Activated effector memory CD4-positive, alpha-beta T cell treated with Interleukin-2 at 50 U/mL for 16 hours (primary cell): ENCODE data around the gene SNX20.

Source experiments
- DNase-seq: peaks from one replicate; pipeline ENCODE4 v3.0.0-alpha.2; 2020

The SNX20 gene

DNA sequence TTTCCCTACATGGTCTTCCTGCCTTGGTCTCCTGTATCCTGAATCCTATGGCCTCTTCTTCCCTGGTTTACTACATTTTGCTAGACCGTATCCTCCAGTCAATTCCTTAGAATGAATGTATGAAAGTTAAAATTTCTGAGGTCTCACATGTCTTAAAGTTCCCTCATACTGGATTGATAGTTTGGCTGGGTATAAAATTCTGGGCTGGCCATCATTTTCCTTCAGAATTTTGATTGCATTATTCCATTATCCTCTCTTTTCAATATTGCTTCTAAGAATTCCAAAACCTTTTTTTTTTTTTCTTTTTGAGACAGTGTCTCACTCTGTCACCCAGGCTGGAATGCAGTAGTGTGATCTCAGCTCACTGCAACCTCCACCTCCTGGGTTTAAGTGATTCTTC, 23.1 kb upstream of the SNX20 start:
- DNase-seq: no peak

DNA sequence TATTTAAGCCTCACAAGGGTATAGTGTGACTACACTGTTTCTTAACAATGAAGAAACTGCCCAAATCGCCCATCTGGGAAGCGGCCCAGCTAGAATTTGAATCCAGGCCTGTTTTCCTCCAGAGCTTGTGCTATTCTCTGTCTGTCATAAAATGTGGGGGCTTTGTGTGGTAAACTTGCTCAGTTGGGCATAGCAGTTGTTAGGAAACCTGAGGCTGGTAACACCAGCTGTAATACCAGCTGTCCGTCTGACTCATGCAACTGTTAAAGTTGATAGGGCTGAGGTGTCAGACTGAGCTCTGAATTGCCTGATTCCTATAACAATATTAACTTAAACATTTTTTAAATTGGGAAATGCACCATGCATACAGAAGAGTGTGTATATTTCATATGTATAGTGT, 21.6 kb upstream of the SNX20 start:
- no peak for DNase-seq

DNA sequence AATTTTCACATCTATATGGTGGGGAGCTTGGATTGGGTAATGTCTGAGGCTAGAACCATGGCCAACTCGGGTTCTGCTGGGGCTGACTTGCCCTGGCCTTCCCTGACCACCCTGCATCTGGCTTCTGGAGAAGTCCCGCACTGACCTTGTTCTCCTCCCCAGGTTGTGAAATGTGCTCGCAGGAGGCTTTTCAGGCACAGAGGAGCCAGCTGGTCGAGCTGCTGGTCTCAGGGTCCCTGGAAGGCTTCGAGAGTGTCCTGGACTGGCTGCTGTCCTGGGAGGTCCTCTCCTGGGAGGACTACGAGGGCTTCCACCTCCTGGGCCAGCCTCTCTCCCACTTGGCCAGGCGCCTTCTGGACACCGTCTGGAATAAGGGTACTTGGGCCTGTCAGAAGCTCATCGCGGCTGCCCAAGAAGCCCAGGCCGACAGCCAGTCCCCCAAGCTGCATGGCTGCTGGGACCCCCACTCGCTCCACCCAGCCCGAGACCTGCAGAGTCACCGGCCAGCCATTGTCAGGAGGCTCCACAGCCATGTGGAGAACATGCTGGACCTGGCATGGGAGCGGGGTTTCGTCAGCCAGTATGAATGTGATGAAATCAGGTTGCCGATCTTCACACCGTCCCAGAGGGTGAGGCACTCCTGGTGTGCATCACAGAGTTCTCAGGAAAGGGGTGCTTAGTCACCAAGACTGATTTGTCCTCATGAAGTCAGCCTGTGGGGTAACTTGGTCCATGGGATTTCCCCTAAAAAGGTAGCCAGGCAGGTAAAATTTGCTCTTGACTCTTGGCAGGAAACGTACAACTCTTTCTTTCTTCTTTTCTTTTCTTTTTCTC, 18.4 kb upstream of the SNX20 start:
- DNase-seq: peak; percentile 39

DNA sequence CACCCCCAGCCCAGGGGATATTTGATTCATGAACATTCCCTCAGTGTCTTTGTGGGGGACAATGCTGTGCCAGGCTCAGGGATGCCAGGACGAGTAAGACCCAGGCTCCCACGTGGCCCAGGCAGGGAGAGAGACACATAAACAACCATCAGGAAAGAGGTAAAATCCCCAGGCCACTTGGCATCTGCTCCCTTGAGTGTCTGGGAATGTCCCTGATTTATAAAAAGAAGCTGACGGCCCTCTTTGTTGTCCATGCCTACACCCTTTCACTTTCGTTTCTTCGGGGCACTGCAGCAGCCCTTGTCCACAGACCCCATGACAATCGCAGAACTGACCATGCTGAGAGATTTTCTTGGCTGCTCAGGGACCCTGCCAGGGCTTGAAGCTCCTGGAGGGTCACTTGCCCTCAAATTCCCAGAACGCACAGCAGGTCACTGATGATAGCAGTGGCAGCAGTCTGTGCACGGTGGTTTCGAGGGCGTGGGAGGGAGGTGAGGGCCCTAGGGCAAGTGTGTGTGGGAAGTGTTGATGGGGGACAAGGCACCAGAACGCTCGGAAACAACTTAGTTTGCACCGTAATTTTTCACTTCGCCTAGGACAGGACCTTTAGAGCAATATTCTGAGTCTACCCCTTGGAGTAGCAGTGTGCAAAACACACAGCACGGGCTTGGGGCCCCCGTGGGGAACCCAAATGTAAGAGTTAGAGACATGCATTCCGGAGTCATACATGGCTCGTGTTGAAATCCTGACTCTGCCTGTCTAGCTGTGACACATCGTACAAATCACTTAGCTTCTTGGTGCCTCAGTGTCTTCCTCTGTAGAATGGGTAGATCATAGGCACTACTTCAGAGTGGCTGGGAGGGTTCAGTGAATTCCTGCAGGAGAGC, 17.0 kb upstream of the SNX20 start:
- DNase-seq: no peak

DNA sequence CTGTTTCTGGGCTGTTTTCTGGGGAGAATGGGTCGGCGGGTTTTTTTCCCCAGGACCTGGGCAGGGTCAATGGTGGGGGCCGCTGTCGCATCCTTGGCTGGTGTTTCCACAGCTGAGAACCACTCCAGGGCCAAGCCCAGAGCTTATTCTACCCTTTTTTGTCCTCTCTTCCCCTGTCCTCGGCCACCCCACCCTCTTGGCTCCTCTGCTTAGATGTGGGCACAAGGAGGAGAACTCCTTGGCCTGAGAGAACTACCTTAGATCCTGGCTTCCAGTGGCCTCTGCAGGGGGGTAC, 16.3 kb upstream of the SNX20 start:
- DNase-seq: no peak

DNA sequence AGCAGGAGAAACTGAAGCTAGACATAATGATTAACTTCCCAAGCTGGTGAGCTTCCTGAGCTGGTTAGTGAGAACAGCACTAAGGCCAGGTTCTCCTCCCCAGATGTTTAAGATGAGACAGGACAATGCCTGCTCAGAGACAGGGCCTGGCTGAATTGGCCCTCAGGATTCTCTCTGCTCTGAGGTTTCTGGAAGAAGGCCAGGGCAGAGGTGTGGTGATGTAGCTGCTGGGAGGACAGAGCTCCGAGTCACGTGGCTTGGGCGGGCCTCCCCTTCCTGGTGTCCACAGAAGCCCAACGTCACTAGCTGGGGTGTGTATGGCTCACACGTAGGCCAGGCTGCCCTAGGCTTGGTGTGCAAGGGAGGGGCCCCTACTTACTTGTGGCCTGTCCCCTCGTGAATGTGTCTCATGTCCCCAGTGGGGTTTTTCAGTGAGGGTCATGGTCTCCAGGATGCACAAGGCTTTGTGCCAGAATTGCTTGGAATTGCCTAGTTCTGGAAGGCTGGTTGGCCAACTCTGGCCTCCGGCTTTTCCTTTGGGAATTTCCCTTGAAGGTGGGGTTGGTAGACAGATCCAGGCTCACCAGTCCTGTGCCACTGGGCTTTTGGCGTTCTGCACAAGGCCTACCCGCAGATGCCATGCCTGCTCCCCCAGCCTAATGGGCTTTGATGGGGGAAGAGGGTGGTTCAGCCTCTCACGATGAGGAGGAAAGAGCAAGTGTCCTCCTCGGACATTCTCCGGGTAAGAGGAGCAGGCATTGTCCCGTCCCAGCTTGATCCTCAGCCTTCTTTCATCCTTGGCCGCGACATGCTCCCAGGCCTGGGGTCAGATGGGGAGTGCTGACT, 15.7 kb upstream of the SNX20 start:
- peak; percentile 50 for DNase-seq

DNA sequence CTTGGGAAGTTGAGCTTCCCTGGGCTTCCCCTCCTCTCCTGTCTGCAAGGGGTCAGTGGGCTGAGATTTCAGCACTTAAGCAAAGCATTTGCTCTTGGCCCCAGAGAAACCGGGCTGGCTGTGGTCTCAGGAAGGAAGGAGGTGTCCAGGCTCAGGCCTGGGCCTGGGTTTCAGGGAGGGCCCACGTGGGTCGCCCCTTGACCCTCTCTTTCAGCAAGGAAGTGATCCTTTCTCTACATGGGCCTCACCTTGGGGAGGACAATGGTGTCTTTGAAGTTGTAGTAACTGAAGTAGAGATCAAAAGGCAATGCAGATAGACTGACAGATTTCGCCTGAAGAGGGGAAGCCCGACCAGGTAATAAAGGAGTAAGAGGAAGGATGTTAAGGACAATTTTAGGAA, 15.0 kb upstream of the SNX20 start:
- DNase-seq: no peak

DNA sequence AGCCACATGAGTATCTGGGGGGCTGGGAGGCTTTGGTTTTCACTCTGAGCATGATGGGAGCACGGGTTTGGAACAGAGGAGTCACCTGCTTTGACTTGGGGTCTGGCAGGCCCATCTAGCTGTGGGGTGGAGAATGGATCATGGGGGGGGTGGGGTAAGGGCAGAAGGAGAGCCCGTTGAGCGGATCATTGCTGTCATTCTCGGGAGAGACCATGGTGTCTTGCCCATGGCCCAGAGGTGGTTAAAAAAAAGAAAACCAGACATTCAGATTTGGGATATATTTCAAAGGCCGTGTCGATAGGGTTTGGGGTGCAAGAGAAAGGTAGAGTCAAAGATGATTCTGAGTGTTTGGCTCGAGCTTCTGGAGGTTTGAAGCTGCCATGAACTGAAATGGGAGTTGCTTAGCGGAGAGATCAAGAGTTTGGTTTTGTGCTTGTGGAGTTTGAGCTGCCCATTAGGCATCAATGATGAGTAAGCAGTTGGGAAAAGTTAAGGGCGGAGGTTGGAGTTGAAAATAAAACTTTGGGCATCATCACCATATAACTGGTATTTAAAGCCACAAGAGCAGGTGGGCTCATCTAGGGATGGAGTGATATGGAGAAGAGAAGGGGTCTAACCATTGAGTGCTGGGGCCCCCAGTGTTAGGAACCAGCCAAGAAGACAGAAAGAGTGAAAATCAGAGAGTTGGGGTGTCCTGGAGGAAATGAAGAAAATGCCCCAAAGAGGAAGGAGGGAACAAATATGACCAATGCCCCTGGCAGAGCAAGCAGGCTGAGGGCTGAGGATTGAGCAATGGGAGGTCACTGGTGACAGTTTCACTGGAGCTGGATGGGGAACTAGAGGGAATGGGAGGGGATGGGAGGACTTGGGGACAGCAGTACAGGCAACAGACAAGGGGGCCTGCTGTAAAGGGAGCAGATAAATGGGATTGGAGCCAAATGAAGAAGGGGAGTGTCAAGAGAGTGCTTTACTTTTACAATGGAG, 14.2 kb upstream of the SNX20 start:
- DNase-seq: no peak

DNA sequence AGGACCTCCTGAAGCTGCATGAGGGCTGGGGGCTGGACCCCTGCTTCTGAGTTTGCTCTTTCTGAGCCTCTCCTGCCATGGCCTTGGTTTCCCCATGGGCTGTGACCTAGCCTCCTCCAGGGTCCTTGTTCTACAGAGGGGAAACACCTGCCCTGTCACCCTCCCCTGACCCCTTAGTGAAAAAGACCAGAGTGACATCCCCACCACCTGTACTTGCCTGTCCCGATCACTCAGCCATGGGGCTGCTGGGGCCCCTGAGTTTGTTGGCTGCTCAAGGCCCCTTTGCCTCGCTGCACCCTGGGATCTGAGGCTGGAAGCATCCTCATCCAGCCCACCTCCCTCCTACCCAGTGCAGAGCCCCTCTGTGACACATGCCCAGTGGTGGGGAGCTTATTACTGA, 13.1 kb upstream of the SNX20 start:
- DNase-seq: no peak

DNA sequence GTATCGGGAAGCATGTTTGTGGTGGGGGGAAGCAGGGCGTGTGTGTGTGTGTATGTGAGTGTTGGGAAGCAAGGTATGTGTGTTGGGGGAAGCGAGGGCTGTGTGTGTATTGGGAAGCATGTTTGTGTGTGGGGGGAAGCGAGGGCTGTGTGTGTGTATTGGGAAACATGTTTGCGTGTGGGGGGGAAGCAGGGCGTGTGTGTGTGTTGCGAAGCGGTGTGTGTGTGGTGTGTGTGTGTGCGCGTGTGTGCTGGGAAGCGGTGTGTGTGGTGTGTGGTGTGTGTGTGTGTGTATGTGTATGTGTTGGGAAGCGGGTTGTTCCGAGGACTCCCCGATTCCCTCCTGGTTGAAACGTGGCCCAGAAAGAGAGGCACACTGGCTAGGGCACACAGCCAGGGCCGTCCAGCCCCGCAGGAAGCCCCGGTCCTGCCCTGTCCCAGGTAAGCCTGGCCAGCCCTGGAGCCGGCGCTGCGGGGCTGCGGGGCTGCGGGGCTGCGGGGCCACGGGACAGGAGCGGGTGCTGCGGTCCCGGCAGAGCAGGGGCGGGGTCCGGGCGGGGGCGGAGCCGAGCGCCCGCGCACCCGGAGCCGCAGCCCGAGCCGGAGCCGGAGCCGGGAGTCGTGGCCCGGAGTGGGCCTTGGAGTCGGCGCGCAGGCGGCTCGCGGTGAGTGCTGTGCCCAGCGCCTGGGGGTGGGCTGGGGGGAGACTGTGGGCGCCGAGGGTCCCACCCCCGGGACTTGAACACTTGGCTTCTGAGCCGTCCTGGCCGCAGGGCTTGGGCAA, 12.1 kb upstream of the SNX20 start, which contains the start of gene NOD2:
TSS of gene NOD2 (plus strand) at position 608 of the 783 bp plus-strand sequence. CDS start 5,890 bp downstream, outside the sequence.
- no peak for DNase-seq

DNA sequence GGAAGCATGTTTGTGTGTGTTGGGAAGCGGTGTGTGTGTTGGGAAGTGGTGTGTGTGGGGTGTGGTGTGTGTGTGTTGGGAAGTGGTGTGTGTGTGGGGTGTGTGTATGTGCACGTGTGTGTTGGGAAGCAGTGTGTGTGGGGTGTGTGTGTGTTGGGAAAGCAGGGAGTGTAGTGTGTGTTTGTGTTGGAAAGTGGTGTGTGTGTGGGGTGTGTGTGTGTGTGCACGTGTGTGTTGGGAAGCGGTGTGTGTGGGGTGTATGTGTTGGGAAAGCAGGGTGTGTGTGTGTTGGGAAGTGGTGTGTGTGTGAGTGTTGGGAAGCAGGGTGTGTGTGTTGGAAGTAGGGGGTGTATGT, 11.5 kb upstream of the SNX20 start:
- DNase-seq: no peak

DNA sequence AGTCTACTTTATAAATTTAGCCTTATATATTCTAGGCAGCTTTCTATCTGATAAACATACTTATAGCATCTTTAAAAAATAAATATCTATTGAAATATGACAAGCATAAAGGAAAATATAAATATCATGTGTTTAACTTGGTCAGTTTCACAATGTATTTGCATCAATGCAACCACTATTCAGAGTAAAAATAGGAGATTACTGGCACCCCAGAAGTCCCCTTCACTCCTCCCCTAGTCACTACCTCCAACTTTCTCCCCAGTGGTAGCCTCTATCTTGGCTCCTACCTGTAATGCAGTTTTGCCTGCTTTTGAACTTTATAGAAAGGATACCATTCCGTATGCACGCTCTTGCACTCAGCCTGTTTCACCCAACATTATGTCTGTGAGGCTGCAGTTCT, 9.1 kb upstream of the SNX20 start:
- no peak for DNase-seq

DNA sequence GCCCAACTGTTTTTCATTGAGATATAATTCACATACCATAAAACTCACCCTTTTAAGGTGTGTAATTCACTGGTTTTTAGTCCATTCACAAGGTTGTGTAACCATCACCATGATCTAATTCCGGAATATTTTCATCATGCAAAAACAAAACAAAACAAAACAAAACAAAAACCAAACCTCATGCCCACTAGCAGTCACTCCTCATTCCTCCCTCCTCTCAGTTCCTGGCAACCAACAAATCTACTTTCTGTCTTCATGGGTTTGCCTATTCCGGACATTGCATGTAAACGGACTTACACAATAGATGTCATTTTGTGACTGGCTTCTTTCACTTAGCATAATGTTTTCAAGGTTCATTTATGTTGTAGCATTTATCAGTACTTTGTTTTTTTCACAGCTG, 7.8 kb upstream of the SNX20 start:
- no peak for DNase-seq

DNA sequence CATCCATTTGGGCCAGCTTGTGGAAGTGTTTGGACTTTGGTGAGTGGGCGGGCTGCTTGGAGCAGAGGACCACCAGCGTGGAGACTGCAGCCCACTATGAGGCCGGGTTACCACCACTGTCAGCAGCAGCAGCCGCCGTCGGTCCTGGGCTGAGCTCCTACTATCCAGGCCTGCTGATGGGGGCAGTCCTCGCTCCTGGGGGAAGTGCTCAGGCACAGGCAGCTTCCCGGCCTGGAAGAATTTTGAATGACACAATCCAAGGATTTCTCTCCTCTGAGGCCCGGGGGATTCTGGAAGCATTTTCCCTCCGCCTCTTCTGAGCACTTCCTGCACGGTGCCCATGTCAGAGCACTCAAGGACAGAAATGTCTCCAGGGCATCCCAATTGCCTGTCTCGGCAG, 7.0 kb upstream of the SNX20 start:
- DNase-seq: no peak

DNA sequence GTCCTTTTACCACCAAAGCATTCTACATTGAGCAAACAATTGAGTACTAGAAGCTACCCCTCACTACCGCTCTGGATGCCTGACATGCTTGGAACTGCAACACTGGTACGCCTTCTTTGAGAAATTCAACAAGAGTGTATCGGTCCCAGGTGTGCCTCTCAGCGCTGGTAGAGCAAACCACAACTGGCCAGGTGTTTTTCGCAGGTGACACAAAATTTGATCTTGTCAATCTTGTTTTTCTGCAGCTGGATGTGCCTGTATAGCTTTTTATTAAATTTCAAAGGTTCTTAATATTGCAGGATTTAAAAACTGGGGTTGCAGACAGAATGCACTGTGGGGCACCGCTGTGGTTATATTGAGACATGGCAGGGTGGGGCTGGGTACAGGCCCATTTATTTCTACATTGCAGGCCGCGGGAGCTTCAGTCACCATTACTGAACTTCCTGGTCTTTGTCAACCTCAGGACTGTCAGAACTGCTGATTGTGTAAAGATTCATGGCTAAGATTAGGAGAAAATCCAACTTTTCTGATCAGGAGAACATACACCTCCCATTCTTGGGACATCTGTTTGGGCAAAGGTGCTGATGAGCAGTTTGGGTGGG, 4.5 kb upstream of the SNX20 start:
- DNase-seq: no peak

DNA sequence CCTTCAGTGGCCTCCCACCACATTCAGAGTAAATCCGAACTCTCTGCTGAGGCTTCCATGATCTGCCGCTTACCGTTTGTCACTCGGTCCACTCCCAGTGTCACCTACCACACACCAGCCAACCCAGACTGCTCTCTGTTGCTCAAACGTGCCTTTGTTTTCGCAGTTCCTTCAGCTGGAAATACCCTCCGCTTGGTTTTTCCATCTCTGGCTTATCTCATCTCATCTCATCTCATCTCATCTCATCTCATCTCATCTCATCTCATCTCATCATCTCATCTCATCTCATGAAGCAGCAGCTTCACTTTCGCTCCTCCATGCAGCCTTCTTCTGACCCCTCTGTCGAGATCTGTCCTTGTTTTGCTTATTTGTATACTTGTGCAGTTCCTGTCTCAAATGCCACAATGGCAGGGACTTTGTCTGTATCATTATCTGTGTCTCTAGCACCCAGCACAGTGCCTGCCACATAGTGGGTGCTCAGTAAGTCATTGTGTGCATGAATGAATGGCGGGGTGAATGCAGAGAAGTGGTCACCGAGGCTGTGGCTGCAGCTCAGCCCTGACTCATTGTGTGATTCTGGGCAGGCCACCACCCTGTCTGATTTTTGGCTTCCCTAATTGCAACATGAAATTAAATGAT, 3.8 kb upstream of the SNX20 start:
- no peak for DNase-seq

DNA sequence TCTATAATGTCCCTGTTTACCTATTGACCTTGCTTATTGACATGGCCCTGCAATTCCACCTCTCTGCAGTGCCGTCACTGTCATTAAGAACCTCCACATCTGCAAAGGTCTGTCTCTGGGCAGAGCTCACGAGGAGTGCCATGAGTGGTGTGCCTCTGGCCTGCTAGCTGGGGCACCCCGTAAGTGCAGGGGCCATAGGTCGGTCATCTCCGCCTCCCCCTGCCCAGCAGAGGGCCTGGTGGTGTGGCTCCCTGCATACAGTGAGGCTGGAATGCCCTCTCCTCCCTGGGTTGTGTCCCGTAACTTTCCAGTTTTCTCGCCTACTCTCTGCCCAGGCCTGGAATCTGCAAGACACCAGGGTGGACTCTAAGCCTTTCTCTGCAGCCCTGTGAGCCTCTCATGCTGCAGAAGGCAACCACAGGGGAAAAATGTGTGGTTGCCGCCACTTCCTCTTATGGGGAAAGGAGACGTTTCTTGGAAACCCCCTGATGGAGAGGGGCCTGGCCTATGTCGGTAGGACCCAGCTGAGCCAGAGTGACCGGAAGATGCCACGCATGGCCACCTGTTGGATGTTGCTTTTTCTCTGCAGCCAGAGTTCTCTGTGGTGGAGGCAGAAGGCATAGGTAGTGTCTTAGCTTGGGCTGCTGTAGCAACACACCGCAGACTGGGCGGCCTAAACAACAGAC, 2.7 kb upstream of the SNX20 start:
- DNase-seq: peak; percentile 43

DNA sequence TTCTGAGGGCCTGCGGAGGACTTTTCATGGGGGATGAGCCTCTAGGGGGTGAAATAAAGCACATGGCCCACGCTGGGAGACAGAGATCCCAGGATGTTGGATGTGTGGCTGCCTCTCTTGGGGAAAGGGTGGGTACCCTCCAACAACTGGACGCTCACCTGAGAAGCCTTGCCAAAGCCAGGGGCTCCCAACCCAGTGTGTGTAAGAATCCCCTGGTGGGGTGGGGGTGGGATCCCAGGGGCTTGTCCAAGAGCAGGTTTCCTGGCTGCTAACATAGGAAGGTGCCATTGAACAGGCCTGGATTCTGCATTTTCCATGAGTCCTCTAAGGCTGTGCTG, 587 bp downstream of the SNX20 start:
- DNase-seq: no peak

DNA sequence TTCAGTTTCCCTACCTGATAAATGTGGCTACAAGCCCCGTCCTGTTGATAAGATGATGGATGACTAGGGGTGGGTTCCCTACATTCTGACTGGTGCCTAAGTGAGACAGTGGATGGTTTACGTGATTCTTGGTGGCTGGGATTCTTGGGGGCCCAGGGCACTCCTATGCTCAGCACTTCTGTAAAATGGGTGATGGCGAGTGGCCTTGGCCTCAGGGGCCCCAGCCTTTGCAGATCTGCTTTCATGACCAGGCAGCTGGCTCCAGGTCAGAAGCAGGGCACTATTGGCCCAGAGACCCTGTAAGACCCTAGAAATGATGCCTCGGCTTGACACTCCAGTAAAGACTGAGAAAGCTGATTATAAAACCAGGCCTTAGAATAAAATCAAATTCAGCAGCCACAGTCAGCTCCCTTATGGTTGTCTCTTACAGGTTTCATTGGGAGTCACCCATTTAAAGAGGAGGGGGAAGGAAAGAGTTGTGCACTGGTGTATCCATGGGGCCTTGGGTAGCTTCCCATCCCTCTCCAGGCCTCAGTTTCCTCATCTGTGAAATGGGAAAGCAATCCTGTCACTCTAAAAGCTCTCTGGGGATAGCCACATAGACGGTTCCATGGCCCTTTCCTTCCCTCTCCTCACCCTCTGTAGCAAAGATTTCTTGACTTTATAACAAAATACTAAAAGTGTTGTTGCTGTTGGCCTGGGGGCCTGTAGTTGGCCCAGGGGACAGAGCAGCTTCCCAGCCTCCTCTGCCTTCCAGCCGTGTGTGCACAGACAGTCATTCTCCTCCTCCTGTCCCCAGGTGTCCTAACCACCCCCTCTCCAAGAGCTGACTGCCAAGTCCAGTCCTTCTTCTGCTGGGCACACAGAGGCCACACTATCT, 1.2 kb downstream of the SNX20 start:
- DNase-seq: no peak
